Sigmoid colon (tissue), 7 donors: ENCODE measurements around the gene IQCE. TPM values are rescaled to one million over a fixed set of nuclear protein-coding genes. Genes with fewer than 3 reads are reported as not detected.

Experiments used
- DNase-seq: peaks from one replicate; pipeline ENCODE4 v3.0.0-alpha.2; 2019
- H3K27ac ChIP-seq, 4 donors: fragments of 200-600 bp; sonication (generic); one replicate each; pipeline ENCODE4 v1.5.1; 2016 to 2019; ENCODE audit warnings: mild to moderate bottlenecking in 1 of 4
- H3K27me3 ChIP-seq, 3 donors: fragments of 200-600 bp; sonication (generic); one replicate each; pipeline ENCODE4 v1.5.1; 2019; ENCODE audit warnings: mild to moderate bottlenecking in 1 of 3
- H3K36me3 ChIP-seq, 4 donors: fragments of 200-600 bp; sonication (generic); one replicate each; pipeline ENCODE4 v1.5.1; 2016 to 2019
- H3K4me1 ChIP-seq, 4 donors: fragments of 200-600 bp; sonication (generic); one replicate each; pipeline ENCODE4 v1.5.1; 2017 to 2019
- H3K4me3 ChIP-seq, 4 donors: fragments of 200-600 bp; sonication (generic); one replicate each; pipeline ENCODE4 v1.5.1; 2017 to 2019; ENCODE audit warnings: mild to moderate bottlenecking in 2 of 4, moderate library complexity in 1 of 4
- H3K9me3 ChIP-seq, 4 donors: fragments of 200-600 bp in 3 of 4; sonication (generic) in 3 of 4; one replicate each; pipeline versions ENCODE4 v1.5.1 to v1.6.1; 2013 to 2019
- EP300 ChIP-seq, 4 donors: sonication (generic); formaldehyde crosslinking; IDR thresholded peaks; one replicate each; pipeline ENCODE4 v1.6.1; 2017; ENCODE audit warnings: antibody characterized with exemption in 4 of 4
- POLR2A ChIP-seq, 2 donors: fragments of 450-650 bp; IDR thresholded peaks; one replicate each; pipeline ENCODE4 v1.6.1; 2016; ENCODE audit warnings: antibody characterized with exemption in 2 of 2, mild to moderate bottlenecking in 2 of 2, moderate library complexity in 2 of 2
- POLR2AphosphoS5 ChIP-seq, 4 donors: sonication (generic); formaldehyde crosslinking; IDR thresholded peaks; one replicate each; pipeline ENCODE4 v1.6.1; 2017; ENCODE audit warnings: antibody characterized with exemption in 4 of 4
- WGBS, 2 donors: extraction: QIAGEN DNeasy Blood & Tissue Kit; methylation state at CpG; one replicate each; pipeline ENCODE4 v1.1.7; 2013; 5-methylcytosine and 5-hydroxymethylcytosine counted together
- intact Hi-C: fragments of 100-400 bp; cut with DNase I; formaldehyde crosslinking; loops from one replicate; pipeline ENCODE4 v1.15.1; 2023
- polyA plus RNA-seq, 3 donors: library from polyadenylated mRNA; stranded (reverse); fragments of 200-250 nt; gene quantifications; one replicate each; pipeline ENCODE4 v1.2.3, GENCODE V29; 2013
- total RNA-seq, 4 donors: library from RNA; depleted of rRNA; stranded (reverse); fragments of >200 nt; gene quantifications; one replicate each; pipeline ENCODE4 v1.1.0, GENCODE V29; 2016
- TF ChIP-seq, protein P1 (sequence below), 4 experiments: fragments of 450-650 bp in 3 of 4; fragments of 200-600 bp in 1 of 4; IDR thresholded peaks; one replicate each; pipeline ENCODE4 v1.5.1; 2016 to 2019; ENCODE audit warnings: antibody characterized with exemption in 4 of 4, mild to moderate bottlenecking in 3 of 4, moderate library complexity in 2 of 4
- donor health status: healthy with polysubstance abuse.
- donor health status: Bipolar disorder and iron deficiency.
- donor health status: healthy.

IQCE gene
- total and polyA plus RNA-seq, 7 donors, result 6.4 to 22.4 (median 9.6) TPM

- no peak for TF ChIP-seq EP300 (IDR thresholded peaks at IDR 0.05)
- no peak for TF ChIP-seq POLR2A (IDR thresholded peaks at IDR 0.05)
- TF ChIP-seq POLR2AphosphoS5 (IDR thresholded peaks at IDR 0.05), result no peak
- TF ChIP-seq, protein P1, sequence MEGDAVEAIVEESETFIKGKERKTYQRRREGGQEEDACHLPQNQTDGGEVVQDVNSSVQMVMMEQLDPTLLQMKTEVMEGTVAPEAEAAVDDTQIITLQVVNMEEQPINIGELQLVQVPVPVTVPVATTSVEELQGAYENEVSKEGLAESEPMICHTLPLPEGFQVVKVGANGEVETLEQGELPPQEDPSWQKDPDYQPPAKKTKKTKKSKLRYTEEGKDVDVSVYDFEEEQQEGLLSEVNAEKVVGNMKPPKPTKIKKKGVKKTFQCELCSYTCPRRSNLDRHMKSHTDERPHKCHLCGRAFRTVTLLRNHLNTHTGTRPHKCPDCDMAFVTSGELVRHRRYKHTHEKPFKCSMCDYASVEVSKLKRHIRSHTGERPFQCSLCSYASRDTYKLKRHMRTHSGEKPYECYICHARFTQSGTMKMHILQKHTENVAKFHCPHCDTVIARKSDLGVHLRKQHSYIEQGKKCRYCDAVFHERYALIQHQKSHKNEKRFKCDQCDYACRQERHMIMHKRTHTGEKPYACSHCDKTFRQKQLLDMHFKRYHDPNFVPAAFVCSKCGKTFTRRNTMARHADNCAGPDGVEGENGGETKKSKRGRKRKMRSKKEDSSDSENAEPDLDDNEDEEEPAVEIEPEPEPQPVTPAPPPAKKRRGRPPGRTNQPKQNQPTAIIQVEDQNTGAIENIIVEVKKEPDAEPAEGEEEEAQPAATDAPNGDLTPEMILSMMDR (IDR thresholded peaks at IDR 0.05), result no peak
- Histone ChIP-seq H3K27ac (no peak overlapping the region), H3K36me3 (peaks cover 6 to 93% (median 53%) of the 10 kb centered on the region in 4 donors), H3K4me3 (no peak overlapping the region), H3K4me1 (no peaks in the 10 kb centered on the region), H3K9me3 (no peaks in the 10 kb centered on the region), H3K27me3 (no peaks in the 10 kb centered on the region)
- 88 to 89% methylated on average over 10 of the region's 10 CpGs for WGBS, 2 donors
- intact Hi-C loops, result no loop called here
- DNase-seq, result no peak
These were observed 35.8 kb downstream of the IQCE start for GRCh38 chr7:2594599-2594998.

- no peak overlapping the region for H3K27ac ChIP-seq
- no peaks in the 10 kb centered on the region for H3K4me1 ChIP-seq
- intact Hi-C loops, result no loop called here
- no peak overlapping the region for H3K4me3 ChIP-seq
- peaks cover 6 to 93% (median 46%) of the 10 kb centered on the region in 4 donors for H3K36me3 ChIP-seq
- H3K27me3 ChIP-seq, result no peaks in the 10 kb centered on the region
- no peak for DNase-seq
- no peaks in the 10 kb centered on the region for H3K9me3 ChIP-seq
- TF ChIP-seq, protein P1 (IDR thresholded peaks at IDR 0.05), result no peak
- TF ChIP-seq POLR2AphosphoS5 (IDR thresholded peaks at IDR 0.05) (no peak), EP300 (IDR thresholded peaks at IDR 0.05) (no peak), POLR2A (IDR thresholded peaks at IDR 0.05) (no peak)
- WGBS, 2 donors, result 81 to 93% methylated on average over 27 of the region's 27 CpGs
These were observed 36.6 kb downstream of the IQCE start for GRCh38 chr7:2595258-2595860.

DNA sequence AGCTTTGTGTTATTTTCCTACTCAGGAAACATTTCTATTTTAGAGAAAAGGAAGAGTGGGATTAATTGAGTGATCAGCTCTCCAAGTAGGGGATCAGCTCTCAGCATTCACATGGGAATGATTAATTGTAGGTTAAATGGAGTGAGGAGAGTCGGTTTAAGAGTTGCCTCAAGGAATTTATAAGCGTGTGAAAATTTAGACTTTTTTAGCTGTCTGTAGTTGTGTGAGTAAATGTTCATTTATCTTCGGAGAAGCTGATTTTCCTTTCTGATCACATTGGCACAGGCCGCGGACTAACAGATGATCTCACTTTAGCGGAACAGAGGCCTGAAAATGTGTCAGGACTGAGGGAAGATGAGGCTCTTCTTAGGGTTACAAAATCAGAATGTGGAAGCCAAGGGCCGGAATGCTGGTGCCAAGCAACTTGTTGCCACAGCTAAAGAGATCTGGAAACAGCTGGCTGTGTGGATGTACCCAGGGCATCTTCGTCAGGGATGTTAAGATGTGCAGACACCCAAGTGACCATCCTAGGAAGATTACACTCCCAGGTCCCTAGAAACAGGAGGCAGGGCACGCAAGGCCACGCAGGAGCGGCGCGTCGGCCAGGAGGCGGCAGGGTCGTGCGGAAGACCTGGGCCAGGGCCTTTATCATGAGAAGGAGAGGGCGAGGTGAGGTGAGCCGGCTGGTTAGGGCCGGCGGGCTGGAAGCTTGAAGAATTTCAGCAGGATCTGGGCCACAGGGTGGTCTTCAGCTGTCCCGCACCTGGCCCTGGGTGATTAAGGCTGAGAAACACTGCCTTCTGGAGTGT, 37.9 kb downstream of the IQCE start:
- Histone ChIP-seq H3K4me3 (no peak overlapping the region), H3K27ac (no peak overlapping the region), H3K27me3 (no peaks in the 10 kb centered on the region), H3K4me1 (no peaks in the 10 kb centered on the region), H3K36me3 (peaks cover 6 to 93% (median 42%) of the 10 kb centered on the region in 4 donors), H3K9me3 (no peaks in the 10 kb centered on the region)
- intact Hi-C loops, result no loop called here
- 89 to 94% methylated on average over 22 of the region's 22 CpGs for WGBS, 2 donors
- no peak for DNase-seq
- no peak for TF ChIP-seq EP300 (IDR thresholded peaks at IDR 0.05)
- TF ChIP-seq, protein P1 (IDR thresholded peaks at IDR 0.05), result no peak
- no peak for TF ChIP-seq POLR2AphosphoS5 (IDR thresholded peaks at IDR 0.05)
- no peak for TF ChIP-seq POLR2A (IDR thresholded peaks at IDR 0.05)

DNA sequence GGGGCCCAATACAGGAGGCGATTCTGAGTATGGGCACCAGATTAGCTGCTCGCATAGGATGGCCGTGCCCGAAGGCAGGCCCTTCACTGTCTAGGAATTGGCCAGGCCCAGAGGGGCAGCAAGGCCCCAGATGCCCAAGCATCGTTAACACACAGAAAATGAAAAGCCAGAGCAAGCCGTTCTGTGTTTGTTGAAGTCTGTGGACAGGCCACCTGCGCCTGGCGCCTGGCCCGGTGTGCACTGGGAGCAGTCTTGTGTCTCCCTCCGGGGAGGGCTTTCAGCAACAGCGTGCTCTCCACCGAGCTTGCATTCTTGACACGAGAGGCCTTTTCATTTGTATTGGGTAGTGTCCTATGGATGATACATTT, 38.5 kb downstream of the IQCE start:
- H3K27ac ChIP-seq, result no peak overlapping the region
- intact Hi-C loops, result no loop called here
- no peak overlapping the region for H3K4me3 ChIP-seq
- no peaks in the 10 kb centered on the region for H3K4me1 ChIP-seq
- H3K27me3 ChIP-seq, result no peaks in the 10 kb centered on the region
- no peaks in the 10 kb centered on the region for H3K9me3 ChIP-seq
- no peak for DNase-seq
- TF ChIP-seq EP300 (IDR thresholded peaks at IDR 0.05) (no peak), POLR2A (IDR thresholded peaks at IDR 0.05) (no peak), POLR2AphosphoS5 (IDR thresholded peaks at IDR 0.05) (no peak)
- TF ChIP-seq, protein P1 (IDR thresholded peaks at IDR 0.05), result no peak
- WGBS, 2 donors, result 85 to 93% methylated on average over 13 of the region's 13 CpGs
- H3K36me3 ChIP-seq, result peaks cover 6 to 93% (median 38%) of the 10 kb centered on the region in 4 donors
